ENCODE data around the gene NEMF.
A peak's percentile ranks its signal among the peaks of the same experiment; 100 is the strongest.

The NEMF gene

DNA sequence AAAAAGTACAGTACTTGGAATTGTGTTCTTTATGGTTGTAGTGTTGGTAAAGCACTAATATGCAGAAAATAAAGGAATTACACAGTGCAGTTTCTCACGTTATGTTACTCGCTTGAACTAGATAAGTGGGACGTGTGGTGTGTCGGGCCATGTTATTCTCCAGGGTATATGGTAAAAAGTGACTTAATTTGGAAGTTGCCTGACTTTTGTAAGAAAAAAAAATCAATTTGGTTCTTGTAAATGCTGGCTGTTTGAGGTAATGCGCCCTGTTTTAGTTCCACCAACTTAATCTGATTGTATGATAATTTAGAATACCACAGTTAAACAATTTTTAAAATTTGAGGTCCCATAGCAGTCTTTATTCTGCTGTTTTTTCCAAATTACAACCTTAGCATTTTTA, 44.4 kb upstream of the NEMF start:
- TF ChIP-seq POLR2AphosphoS5 (IDR thresholded peaks at IDR 0.05; ENCODE audit: low read depth, low read length): no peak
- no peak for TF ChIP-seq SIN3A (IDR thresholded peaks at IDR 0.05; ENCODE audit: borderline replicate concordance, insufficient read depth, low read length)
- TF ChIP-seq REST (IDR thresholded peaks at IDR 0.05; ENCODE audit: insufficient read depth in 1 of 2, low read depth in 2 of 2, low read length in 2 of 2): no peak
- no peak for TF ChIP-seq TAF1 (IDR thresholded peaks at IDR 0.05; ENCODE audit: borderline replicate concordance, insufficient read depth, low read length)
- no peak for TF ChIP-seq FOXP2 (optimal IDR thresholded peaks at IDR 0.05; ENCODE audit: borderline replicate concordance, extremely low read depth, extremely low read length, insufficient read depth)

- TF ChIP-seq REST (IDR thresholded peaks at IDR 0.05; ENCODE audit: insufficient read depth in 1 of 2, low read depth in 2 of 2, low read length in 2 of 2) (no peak), POLR2AphosphoS5 (IDR thresholded peaks at IDR 0.05; ENCODE audit: low read depth, low read length) (no peak), FOXP2 (optimal IDR thresholded peaks at IDR 0.05; ENCODE audit: borderline replicate concordance, extremely low read depth, extremely low read length, insufficient read depth) (no peak), TAF1 (IDR thresholded peaks at IDR 0.05; ENCODE audit: borderline replicate concordance, insufficient read depth, low read length) (no peak), SIN3A (IDR thresholded peaks at IDR 0.05; ENCODE audit: borderline replicate concordance, insufficient read depth, low read length) (no peak)
Observed at GRCh38 chr14:49895480-49895879, 42.9 kb upstream of the NEMF start.

GRCh38 chr14:49893309-49894213, 41.0 kb upstream of the NEMF start:
- TF ChIP-seq POLR2AphosphoS5 (IDR thresholded peaks at IDR 0.05; ENCODE audit: low read depth, low read length) (no peak), REST (IDR thresholded peaks at IDR 0.05; ENCODE audit: insufficient read depth in 1 of 2, low read depth in 2 of 2, low read length in 2 of 2) (no peak), SIN3A (IDR thresholded peaks at IDR 0.05; ENCODE audit: borderline replicate concordance, insufficient read depth, low read length) (no peak), FOXP2 (optimal IDR thresholded peaks at IDR 0.05; ENCODE audit: borderline replicate concordance, extremely low read depth, extremely low read length, insufficient read depth) (no peak), TAF1 (IDR thresholded peaks at IDR 0.05; ENCODE audit: borderline replicate concordance, insufficient read depth, low read length) (no peak)

- TF ChIP-seq POLR2AphosphoS5 (IDR thresholded peaks at IDR 0.05; ENCODE audit: low read depth, low read length) (peak; percentile 83), TAF1 (IDR thresholded peaks at IDR 0.05; ENCODE audit: borderline replicate concordance, insufficient read depth, low read length) (peak; percentile 90; the same call in 1 of the 2 replicates), SIN3A (IDR thresholded peaks at IDR 0.05; ENCODE audit: borderline replicate concordance, insufficient read depth, low read length) (peak; percentile 20; the same call in 1 of the 2 replicates), REST (IDR thresholded peaks at IDR 0.05; ENCODE audit: insufficient read depth in 1 of 2, low read depth in 2 of 2, low read length in 2 of 2) (peak in 1 of 2 experiments; percentile 38; a peak in 1 of 4 replicates), FOXP2 (optimal IDR thresholded peaks at IDR 0.05; ENCODE audit: borderline replicate concordance, extremely low read depth, extremely low read length, insufficient read depth) (peak; percentile 54)
Observed at GRCh38 chr14:49892636-49893308, 40.2 kb upstream of the NEMF start, which contains the start of gene ARF6. ARF6 (plus strand) TSS chr14:49893082; CDS start chr14:49893737, 655 bp downstream.

Data from PFSK-1 (cell line).